ENCODE results near the gene MRNIP.
A peak's percentile ranks its signal among the peaks of the same experiment; 100 is the strongest.
"Not testable (repeated sequence)": the region's sequence is repeated elsewhere in the genome, so short reads cannot be mapped to it uniquely, and the experiment has no call there.

Gene MRNIP

DNA sequence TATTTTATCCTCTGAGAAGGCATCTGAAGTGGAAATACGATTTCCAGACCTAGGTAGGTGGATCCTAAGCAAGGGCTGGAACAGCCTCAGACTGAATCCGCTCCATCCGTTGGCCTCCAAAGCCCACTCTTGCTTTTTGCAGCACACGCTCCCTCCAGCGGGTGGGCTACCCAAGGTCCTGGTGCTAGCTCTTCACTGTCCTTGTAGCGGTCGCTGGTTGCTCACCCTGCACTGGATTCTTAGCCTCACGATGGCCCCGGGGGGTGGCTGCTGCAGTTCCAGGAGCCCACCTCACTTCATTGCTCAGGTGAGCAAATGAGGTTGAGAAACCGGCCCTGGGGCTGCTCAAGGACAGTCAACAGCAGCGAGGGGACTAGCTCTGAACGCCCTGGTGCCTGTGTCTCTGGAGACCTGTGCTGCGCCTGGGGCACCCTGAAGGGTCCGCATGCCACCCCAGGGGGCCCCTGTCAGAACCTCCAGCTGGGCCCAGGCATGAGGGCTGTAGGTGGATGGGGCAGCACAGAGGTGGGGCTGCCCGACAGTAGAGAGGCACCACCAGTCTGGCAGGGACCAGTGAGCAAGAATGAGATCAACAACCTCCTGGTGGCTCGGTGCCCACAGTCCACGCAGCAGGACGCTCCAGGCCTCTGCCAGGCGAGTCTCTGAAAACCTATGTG lies 56.3 kb downstream of the MRNIP start:
- DNase-seq: no peak

DNA sequence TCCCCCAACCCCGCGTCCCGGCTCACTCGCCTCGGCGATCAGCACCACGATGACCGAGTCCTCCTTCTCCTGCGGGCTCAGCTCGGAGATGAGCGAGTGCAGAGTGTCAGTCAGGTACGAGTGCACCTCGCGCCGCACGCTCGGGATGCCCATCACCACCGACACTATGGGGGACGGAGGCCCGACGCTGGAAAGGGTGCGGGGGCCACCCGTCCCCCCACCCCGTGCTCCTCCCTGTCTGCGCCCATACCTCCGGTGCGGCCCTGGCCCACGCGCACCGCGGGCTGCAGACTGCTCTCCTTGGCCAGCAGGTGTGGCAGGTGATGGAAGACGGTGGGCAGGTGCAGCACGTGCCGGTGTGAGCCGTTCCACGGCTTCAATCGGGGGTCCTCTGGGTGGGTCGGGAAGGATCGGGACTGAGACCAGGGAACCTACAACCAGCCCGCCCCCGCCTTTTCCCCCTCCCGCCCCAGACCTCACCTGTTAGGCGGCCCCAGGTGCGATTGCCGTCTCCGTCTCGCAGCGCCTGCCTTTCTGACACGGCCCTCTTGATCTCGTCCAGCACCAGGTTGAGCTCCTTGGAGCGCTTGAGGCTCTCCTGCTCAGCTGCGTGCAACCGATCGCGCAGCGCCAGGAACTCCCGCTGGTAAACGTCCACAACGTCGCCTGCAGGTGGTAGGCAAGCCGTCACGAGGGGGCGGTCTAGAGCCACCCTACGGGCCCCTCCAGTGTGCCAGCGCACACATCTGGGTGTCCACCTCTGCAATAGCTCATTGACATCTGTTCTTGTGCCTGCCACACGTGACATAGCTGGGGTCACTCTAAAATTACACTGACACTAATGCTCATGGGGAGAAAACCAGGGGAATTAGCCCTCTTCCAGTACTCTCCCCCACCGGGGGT lies 57.1 kb downstream of the MRNIP start:
- no peak for DNase-seq

DNA sequence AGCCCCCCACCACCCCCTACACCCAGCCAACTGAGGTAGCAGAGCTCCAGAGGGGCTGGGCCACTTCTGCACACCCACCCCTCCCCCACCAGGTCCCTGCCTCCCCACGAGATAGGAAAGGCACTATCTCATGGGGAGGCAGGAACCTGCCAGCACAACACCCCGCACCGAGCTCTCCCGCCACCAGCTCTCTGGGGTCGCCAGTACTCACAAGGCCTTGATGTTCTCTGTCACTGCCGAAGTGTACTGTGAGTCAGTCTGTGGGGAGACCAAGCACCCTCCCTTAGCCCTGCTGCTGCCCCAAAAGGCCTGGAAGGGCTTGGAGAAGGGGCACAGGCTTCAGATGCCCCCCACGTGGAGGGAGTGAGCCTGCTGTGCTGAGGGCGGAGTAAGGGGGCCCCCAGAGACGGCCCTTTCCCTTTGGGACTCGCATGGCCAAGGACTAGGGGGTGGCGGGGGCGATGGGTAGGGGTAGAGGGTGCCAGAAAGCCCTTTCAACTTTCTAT lies 57.9 kb downstream of the MRNIP start:
- no peak for DNase-seq

DNA sequence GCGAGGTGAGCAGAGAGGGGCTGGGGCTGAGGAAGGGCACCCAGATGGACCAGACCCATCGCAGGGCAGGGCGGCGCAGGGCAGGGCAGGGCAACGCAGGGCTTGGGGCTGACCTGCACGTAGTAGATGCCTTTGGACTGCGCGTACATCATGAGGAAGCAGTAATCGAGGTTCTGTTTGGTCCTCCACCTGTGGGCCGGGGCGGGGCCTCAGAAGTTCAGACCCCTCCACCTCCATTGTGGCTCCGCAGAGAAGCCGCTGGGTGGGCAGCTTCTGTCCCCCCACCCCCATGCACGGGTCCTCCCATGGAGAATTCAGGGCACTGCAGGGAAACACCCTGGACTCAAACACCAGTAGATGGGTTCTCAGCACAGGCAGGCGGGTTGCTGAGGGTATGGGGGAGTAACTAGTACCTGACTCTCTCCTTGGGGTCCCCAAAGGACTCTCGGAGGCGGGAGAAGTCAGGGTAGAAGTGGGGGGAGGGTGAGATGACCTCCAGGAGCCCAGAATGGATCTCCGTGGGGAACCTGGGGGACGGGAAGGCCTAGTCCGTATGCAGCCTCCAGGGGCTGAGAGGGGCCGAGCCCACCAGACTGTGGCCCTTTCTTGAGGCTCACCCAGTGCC lies 58.4 kb downstream of the MRNIP start:
- DNase-seq: no peak

DNA sequence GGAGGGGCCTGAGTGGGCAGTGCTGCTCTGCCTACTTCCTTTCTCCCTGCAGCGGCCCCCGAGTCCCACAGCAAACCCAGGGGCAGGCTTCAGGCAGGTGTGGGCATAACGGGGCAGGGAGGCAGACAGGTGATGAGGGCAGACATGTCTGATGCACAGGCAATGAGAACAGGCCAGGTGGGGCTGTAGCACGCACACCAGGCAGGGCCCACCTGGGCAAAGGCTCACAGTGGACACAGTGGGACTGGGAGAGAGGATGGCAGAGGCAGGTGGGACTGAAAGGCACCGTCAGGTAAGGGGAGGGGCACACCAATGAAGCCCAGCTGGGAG lies 59.0 kb downstream of the MRNIP start:
- DNase-seq: no peak

DNA sequence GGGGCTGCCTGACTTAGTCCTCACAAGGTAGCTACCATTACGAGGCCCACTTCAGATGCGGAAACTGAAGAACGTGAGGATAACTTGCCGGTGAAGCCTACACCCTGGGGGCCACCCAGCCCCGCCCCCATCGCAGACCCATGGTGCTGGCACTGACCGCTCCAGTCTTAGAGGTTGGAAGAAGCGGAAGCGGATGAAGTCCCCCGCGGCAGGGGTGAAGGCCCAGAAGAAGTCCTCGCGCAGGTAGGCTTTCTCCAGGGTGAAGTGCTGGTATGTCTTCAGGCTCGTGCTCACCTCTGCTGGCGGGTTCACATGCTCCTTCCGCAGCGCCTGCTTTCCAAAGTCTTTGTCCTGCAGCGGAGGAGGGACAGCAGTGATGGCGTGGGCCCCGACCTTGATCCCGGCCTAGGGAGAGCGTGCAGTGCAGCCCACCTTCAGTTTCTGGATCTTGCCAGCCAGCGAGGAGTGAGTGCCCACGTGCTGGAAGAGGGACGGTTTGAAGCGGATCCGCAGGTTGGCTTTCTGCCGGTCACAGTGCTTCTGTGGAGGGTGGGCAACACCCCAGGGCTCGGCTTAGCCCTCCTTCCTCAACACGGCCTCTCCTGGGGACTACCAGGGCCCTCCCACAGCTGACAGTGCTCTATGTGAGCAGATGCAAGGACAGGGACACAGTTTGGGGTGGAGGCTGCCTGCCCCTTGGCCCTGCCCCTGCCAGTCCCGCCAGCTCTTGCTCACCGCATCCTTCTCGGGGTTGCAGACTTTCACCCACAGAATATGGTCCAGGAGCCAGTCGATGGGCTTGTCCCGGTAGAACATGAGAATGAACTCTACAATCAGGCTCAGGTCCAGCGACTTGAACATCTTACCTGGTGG lies 59.6 kb downstream of the MRNIP start:
- no peak for DNase-seq

DNA sequence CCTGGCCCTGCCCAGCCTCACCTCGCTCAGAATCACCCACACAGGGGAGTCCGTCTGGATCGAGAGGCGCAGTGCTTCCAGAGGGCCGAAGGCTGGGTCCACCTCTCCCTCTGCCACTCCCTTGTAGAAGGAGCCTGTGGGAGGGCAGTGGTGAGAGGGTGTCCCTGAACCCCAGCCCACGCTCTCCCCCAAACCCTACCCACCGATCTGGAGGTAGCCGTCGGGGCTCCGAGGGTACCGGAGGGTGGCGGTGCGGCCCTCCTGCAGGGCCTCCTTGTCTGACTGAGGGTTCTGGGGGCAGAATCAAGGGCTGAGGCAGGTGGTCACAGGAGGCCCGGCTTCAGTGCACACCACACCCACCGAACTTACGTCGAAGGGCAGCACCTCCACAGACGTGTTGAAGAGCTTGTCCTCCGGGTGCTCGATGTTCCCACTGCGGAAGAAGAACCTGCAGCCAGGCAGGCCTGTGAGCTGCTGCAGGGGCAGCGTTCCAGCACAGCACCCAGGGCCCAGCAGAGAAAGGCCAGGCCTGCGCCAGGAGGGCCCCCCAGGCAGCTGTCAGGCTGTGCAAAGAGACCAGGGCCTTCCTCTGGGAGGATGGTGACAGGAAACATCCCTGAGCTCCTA lies 60.4 kb downstream of the MRNIP start:
- no peak for DNase-seq

DNA sequence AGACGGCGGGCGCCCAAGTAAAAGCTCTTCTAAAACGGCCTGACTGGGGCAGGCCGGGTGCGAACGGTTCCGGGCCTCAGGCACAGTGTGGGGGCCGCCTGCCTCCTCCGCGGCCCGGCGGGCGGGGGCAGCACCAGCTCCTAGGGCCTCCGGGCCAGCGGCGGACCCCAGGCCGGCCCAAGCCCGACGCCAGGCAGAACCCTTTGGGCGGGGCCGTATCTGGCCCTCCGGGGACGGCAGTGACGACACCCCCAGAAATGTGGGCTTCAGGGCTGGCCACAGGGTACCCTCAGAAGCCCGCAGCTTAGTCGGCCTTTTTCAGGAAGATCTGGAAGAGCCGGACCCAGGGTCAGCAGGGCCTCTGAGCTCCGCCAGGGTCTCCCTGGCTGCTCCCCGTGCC lies 60.9 kb downstream of the MRNIP start:
- no peak for DNase-seq

DNA sequence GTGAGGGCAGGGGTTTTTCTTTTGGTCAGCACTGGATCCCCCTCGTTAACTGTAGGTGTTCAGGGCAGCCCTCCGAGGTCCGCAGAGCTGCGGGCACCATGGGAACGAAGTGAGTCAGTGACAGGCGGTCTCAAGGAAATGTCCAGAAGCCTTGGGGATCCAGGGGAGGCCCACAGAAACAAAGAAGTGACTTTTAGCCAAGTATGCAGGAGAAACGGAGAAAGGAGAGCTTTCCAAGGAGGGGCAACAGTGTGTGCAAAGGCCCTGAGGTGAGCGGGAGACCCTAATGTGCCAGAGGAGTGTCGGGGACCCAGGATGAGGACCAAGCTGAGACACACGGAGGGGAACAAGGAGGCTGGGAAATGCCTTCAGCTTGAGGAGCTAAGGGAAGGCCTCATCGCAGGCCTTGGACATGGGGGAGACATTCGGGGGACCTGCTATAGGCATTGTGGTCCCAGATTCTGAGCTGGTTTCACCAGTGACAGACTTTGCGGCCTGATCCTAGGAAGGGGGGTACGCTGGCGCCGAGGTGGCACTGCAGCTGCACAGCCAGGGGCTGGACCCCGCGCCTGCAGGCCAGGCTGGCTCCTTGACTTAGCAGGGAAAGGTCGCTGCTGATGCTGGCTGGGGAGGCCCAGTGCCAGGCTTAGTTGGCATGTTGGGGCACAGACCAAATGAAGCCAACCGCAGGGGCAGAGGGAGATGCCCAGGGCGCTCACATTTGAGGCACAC lies 61.6 kb downstream of the MRNIP start:
- DNase-seq: no peak

DNA sequence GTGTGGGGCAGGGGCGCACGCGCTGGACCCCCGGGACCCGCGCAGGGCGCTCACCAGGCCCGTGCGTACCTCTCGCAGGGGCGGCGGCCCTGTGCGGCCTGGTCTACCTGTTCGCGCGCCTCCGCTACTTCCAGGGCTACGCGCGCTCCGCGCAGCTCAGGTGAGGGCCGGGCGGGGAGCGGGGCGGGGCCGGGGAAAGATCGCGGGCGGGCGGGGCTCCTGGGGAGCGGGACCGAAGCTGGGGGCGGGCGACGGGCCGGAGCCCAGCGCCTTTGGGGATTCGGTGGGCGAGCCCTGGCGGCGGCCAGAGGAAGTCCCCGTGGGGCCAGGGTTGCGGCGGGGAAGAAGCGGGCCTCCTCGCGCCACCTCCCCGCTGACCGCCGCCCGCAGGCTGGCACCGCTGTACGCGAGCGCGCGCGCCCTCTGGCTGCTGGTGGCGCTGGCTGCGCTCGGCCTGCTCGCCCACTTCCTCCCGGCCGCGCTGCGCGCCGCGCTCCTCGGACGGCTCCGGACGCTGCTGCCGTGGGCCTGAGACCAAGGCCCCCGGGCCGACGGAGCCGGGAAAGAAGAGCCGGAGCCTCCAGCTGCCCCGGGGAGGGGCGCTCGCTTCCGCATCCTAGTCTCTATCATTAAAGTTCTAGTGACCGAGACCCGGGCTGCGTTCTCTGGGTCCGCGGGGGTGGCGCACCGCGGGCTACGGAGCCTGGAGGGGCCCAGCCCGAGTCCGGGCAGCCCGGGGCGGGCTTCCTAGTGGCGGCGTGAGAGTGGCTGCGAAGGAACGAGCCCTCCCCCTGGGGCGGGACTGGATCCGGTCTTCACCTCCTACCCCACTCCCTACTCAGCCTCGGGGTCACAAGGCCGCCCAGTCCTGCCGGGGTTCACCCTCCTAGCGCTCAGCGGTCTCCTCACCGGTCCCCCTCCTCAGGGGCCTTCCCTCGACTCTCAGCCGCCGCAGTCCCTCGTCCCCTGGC lies 62.5 kb downstream of the MRNIP start:
- peak; percentile 72 for DNase-seq

DNA sequence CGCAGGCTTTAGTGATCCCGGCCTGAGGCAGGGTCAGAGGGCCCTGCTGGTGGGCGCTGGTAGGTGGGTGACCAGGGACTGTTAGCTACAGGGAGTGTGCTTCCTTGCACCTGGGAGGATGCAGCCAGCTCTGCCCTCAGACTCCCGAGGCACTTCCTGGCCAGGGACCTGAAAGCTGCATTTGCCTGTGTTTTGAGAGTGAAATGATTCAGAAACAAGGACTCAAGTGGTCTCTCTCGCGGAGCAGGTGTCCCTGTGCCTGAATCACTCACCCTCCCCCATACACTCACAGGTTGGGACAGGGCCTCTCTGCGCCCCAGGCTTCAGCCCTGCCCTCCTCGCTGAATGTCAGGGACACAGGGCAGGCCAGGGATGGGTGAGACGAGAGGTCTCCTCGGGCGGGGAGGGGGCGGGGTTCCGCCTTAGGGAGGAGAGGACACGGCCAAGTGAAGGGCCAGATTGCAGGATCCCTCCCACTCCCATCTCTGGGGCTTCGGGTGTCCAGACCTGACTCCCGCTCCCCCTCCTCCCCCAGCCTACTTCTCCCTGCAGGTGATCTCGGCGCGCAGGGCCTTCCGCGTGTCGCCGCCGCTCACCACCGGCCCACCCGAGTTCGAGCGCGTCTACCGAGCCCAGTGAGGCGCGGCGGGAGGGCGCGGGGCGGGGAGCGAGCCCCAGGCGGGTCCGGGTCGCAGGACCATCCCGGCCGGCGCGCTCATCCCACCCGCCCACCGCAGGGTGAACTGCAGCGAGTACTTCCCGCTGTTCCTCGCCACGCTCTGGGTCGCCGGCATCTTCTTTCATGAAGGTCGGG lies 63.4 kb downstream of the MRNIP start:
- peak; percentile 20 for DNase-seq

DNA sequence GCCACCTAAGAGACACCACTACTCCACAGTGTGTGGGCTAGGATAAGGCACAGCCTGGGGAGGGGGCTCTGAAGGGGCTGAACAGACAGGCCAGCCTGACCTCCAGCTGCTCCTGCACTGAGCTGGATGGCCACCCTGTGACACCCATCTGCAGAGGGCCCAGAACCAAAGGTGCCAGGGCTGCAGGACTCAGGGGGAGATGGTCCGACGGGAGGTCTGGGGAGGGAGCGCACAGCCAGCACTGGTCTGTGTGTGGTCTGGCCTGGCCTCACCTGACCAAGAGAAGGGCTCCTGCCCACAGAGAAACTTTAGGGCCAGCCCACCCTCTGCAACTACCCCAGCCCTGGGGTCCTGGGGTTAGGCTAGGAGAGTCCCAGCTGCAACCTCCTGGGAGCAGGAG lies 64.0 kb downstream of the MRNIP start:
- no peak for DNase-seq

DNA sequence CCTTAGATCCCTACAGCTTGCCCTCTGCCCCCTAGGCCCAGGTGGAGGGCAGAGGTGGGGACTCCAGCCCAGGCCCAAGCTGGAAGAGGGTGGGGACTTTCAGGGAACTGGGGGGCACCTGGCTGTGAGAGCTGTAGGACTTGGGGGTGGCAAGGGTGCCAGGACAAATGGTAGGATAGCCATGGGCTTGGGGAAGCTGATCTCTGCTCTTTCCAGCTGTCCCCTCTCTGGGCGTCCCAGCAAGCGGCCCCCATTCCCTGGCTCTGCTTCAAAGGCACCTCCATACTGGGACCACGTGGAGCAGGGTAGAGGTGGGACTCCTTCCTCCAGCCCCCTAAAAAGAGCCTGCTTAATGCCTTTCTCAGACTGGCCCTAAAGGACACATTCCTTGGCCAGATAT lies 64.4 kb downstream of the MRNIP start:
- DNase-seq: no peak

DNA sequence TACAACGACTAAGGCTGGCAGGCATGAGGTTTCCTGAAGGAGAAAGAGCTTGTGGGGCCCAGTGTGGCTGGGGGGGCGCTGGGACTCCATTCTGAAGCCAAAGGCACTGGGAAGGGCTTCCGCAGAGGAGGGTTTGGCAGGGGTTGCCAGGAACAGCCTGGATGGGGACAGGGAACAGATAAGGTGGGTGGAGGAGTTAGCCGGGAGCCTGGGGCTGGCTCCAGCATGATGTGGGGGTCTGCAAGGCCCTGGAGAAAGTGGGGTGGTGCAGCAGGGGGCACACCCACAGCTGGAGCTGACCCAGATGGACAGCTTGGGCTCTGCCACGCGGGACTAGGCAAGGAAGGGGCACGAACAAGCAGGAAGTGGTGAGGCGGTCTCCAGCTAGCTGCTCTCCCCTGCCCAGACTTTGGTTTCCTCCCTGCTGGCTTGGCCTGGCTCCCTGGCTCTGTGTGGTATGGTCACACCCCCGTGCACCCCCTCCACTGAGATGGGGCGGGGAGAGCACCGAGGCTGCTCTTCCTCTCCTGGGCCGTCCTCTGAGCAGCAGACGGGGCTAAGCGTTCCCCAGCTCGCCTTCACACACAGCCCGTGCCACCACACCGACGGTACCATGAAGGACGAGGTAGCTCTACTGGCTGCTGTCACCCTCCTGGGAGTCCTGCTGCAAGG lies 65.0 kb downstream of the MRNIP start, which contains the start of gene LTC4S:
TSS of gene LTC4S (plus strand) at position 519 of the 672 bp plus-strand sequence. CDS start at position 614, 95 bp downstream.
- DNase-seq: no peak

DNA sequence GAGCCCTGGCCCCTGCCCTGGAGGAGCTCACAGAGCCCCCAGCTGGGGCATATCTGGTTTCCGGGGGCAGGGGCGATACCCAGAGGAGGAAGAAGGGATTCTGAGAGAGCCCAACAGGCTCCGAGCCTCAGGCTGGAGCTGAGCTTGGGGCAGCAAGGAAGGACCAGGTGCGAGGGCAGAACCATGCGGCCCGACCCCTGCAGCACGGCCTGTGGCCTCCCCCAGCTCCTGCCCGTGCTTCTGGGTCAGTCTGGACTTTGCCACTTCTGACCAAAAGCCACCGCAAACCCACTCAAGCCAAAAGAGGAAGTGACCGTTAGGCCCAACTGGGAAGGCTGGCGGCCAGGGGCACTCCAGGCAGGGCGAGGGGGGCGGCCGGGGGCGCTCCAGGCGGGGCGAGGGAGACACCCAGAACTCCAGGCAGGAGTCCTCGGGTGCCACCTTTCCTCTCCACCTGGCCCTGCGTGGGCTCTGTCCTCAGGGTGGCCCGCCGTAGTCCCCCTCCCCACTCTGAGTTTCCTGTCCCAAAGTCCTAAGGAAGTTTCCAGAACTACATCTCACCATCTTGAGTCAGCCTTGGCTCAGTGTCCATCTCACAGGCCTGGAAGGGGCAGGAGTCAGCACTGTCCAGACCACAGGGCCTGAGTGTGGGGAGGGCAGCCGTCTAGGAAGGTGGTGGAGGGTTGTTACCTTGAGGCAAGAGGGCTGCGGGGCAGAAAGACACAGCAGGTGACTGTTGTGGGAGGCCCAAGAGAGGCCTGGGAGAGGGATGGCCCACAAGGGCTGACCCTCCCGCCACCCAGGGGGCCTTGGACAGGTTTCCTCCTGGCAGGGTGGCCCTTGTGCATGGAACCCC lies 65.8 kb downstream of the MRNIP start:
- no peak for DNase-seq

DNA sequence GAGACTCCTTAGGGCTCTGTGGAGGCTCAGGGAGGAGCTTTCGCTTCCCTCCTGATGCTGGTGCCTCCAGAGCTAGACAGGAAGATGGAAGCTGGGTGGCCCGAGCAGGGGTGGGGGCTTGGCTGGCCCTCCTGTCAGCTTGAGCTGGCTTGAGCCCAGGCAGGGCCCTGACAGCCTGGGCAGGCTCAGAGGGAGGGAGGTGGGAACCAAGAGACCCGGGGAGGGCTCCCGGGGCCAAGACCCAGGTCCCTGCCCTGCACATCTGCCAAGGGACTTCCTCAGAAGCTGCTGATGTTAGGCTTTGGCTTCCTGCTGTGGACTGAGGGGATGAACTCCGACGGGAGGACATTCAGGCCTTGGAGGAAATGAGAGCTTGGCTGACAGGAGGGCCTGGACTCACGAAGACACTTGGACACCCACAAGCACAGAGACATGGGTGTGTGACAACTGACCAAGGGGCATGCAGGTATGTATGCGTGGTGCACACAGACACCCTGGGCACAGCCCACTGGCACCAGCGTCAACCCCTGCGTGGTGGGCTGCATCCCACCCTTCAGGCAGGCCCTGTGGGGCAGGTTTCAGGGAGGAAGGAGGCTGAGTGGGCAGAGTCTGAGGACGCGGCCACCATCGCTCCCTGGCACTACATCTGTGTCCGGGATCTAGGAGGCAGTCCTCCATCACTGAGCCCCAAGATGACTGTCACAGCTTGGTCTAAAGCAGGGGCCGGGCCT lies 66.6 kb downstream of the MRNIP start:
- DNase-seq: no peak

DNA sequence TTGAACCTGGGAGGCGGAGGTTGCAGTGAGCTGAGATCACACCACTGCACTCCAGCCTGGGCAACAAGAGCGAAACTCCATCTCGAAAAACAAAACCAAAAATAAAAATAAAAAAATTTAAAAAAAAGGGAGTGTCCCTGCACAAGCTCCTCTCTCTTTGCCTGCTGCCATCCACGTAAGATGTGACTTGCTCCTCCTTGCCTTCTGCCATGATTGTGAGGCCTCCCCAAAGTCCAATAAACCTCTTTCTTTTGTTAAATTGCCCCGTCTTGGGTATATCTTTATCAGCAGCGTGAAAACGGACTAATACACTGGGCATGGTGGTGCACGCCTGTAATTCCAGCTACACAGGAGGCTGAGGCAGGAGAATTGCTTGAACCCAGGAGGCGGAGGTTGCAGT lies 69.3 kb downstream of the MRNIP start:
- DNase-seq: not testable (repeated sequence)

All from NCI-H748 treated with DMSO at 0.1 percent for 48 hours (cell line).